ENCODE data around the gene GINM1. TPM values are rescaled to one million over a fixed set of nuclear protein-coding genes. Genes with fewer than 3 reads are reported as not detected.

Gene GINM1
- total and polyA plus RNA-seq, 2 of the 8 experiments (the other 6 are each of a cell fraction or from before 2014, with no cell fraction given) = 5.1 to 21.6 TPM

- TF ChIP-seq MAX (IDR thresholded peaks at IDR 0.05) = no peak
- TF ChIP-seq CHD1 (IDR thresholded peaks at IDR 0.05; ENCODE audit: low read depth, low read length) = no peak
Measured at GRCh38 chr6:149534742-149535141, 31.4 kb upstream of the GINM1 start (continued).

Data from H1 (cell line).